Nucleus accumbens (tissue), 56 donors: Measurements from ENCODE around the gene DSCAML1.

Experiments used
- DNase-seq, 56 donors: peaks; one replicate each; lab custom pipeline; 2025; lab: John Stamatoyannopoulos, UW

The DSCAML1 gene

DNA sequence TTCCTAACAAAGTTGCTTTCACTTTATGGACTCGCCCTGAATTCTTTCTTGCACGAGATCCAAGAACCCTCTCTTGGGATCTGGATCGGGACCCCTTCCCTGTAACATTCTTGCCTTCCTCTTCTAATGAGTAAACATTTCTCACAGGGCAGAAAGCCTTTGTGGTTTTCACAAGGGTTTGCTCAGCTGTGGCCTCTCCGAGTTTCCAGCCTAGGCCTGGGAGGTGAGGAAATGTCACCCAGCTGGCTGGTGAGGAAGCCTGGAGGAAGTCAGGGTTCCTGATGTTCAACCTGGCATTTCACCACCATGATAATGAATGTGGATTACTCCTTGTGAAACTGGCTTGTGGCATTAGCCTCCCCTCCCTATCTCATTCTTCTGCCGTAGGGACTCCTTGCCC lies 224.9 kb downstream of the DSCAML1 start:
- DNase-seq = no peak

DNA sequence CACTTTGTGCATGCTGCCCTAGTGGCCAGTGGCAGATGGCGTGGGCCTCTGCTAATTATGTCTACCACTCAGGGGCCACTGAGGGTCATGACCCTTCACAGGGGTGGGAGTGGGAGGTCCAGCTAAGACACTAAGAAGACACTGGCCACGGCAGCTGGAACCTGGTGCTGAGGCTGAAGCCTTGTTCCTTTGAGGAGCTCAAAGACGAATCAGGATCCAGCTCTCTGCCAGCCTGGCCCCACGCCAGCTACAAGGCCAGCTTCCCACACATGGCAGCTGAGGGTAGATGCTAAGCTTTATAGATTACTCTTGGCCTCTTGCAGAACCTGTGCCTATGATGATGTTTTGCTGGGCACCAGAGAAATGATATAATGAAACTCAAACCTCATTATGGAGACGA lies 226.3 kb downstream of the DSCAML1 start:
- peak in 8 of 56 donors; percentile 24 to 60 (median 34) for DNase-seq

DNA sequence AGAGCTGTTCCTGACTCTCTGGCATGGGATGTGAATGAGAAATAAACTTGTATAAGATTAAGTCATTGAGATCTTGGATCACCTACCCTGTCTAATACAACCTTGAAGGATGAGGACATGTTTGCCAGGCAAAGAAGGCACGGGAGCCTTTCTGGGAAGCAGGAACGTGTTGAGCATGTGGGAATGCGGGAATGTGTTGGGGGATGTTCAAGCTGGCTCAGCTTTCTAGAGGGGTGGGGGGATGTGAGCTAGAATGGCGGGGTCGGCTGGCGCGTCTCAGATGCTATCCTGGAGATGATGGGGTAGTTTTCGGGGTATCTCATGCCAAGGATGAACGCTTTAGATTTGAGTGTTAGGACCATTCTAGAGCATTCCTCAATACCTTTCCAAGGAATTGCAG lies 227.1 kb downstream of the DSCAML1 start:
- DNase-seq = no peak

DNA sequence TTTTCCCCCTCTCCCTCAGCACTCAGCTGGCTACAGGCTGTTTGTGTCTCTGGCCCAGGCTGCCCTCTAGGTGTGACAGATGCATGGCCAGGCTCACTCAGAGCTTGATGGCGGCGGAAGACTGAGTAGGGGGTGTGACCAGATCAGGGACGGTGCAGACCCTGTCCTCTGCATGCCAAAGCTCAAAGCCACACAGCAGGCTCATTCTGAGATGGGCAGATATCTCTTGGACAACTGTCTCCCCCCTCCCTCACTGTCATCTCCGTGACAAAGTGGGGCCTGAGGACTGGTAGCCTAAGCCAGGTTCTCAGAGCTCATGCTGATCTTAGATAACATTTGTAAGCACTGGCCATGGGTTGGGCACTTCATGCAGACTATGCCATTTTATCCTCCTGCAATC lies 231.3 kb downstream of the DSCAML1 start:
- no peak for DNase-seq

DNA sequence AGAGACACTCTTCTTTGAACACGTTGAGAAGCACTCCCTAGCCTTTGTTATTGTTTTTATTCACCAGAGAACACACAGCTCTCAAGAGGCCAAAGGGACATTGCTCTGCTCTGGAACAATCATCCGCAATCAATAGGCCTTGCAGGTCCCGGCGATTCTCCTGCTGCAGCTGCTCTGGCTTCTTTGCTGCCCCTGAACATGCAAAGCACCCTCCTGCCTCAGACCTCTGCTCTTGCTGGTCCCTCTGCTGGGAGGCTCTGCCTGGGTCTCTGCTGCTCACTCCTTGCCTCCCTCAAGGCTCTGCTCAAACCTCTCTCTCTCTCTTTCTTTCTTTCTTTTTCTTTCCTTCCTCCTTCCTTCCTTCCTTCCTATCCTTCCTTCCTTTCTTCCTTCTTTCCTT lies 232.7 kb downstream of the DSCAML1 start:
- DNase-seq = no peak

DNA sequence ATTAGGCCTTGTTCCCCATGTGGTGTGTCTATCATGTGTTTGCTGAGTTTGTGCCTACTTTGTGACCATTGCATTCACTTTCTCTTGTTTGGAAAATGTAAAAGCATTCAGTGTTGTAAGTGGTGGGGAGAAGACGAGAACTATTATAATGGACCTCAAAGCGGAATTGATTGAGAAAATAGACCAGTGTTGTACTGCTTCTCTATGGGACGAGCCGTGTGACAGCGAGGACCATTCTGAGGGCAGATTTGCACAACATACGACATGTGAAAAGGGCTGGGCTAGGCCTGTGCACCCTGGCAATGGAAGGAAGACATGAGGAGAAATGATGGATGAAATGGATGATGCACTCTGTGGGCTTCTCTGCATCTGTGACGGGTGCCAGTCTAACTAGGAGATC lies 233.5 kb downstream of the DSCAML1 start:
- peak in 3 of 56 donors; percentile 26 to 44 (median 38) for DNase-seq

DNA sequence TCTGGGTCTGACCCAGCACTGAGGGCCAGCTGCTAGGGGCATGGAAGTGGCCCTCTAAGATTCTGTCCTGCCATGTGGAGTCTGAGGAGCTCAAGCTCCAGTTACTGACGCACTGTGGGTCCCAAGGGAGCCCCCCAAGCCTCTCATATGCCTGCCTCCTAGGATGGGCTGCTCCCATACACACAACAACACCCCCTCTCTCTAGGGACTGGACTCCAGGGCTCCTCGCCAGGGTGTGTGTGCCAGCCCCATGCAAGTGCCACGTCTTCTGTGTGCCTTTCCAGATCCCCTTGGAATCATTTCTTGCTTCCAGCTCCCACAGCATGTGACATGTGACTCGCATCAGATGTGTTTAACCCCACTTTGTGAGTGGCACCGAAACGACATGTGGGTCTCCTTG lies 234.9 kb downstream of the DSCAML1 start:
- no peak for DNase-seq

DNA sequence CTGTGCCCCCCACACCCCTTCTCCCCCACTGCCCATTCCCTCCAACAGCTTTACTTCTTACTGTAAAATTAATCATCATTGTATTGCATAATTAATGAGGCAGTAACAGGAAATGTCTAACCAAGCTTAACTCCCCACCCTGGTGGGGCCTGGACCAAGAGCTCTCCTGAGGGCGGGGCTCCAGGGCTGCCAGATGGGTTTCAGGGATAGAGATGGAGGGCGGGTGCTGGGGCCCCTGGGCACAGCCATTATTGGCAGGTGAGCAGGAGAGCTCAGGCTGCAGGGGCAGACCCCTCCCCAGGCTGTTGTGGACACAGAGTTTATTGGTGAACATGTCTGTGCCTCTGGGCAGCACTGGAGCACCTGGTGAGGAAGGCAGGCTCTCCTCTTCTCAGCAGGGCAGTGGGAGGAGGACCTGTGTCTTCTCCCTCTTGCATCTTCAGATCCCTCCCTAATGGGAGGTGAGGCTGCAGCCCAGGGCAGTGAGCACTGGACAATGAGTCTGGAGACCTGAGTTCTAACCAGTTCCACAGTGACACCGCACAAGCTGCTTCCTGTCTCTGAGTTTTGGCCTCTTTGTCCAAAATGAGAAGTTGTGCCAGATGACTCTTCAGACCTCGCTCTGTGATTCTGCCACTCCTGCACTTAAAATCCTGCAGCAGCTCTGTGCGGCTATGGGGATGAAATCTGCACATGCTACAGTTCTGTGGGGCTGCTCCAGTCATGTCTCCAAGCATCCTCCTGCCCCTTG lies 236.1 kb downstream of the DSCAML1 start:
- no peak for DNase-seq

DNA sequence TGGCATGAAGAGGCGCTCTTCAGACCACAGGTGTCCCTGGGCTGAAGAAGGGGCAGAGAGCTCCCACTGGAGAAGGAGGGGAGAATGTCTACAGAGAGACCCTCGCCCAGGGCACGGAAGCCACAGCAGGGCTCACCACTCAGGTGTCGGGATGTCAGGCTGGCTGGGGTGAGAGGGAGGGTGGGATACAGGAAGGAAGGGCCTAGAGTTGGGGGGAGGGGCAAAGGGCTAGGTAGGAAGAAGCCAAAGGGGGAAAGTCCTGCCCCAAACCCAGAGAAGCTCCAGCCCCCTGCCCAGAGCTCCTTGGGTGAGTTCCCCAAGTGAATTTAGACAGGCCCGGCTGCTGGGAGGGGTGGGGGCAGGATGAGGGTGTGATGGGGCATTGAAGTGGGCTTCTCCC lies 237.3 kb downstream of the DSCAML1 start:
- no peak for DNase-seq

DNA sequence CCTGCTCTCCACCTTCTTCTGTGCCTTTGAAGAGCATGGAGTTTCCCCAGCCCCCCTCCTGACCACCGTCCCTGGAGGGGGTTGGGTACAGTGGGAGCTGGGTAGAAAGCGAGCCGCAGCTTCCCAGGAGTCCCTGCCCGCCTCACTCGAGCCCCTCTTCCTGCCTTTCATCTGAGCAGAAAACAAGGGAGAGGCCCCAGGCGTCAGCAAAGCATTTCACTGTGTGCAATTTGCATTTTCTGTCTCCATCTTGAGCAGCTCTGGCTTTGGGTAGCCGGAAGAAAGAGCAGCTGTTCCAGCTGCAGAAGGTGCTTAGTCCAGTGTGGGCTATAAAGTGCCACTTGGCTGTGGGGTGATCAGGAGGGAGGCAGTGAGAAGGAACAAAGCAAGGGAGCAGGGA lies 239.7 kb downstream of the DSCAML1 start:
- DNase-seq = no peak

DNA sequence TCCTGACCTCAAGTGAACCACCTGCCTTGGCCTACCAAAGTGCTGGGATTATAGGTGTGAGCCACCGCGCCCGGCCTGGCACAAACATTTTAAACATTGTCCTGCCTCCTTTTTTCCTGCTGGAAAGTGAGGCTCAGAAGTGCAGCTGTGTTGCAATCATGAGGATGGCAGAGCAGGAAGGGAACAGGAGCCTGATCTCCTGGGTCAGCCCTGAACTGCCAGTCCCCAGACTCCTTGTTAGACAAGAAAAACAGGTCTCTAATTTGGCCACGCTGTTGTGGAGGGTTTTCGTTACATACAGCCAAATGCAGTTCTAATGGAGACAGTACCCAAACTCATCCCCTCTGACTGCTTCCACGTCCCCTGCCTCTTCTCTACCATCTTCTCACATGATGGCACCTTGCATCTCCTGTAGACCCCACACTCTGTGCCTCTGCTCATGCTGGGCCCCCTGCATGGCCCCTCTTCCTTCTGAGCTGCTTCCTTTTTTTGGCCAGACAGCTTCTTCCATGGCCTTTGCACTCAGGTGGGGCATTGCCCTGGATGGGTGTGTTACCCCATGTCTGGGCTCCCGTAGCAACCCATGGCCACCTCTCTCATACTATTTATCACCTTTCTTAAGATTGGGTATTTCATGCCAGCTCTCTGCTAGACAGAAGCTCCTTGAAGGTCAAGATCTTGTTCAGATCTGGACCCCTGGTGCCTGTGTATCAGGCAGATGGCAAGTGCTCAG lies 242.2 kb downstream of the DSCAML1 start:
- no peak for DNase-seq

DNA sequence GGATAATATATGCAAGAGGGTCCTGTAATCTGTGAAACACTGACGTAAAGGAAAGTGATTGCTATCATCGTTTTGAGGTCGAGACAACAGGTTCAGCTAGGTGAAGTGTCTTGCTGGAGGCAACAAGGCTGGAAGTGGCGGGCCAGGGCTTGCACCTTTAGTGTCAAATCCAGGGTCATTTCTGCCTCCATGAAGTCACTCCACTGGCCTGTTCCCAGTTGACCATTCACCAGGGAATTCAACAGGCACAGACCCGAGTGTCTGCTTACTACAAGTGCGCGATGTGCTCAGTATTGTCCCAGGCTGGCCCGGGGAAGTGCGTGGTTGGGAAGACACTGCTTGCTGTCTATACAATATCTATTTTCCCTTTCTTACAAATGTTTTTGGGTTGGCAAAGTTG lies 244.4 kb downstream of the DSCAML1 start:
- DNase-seq = no peak

DNA sequence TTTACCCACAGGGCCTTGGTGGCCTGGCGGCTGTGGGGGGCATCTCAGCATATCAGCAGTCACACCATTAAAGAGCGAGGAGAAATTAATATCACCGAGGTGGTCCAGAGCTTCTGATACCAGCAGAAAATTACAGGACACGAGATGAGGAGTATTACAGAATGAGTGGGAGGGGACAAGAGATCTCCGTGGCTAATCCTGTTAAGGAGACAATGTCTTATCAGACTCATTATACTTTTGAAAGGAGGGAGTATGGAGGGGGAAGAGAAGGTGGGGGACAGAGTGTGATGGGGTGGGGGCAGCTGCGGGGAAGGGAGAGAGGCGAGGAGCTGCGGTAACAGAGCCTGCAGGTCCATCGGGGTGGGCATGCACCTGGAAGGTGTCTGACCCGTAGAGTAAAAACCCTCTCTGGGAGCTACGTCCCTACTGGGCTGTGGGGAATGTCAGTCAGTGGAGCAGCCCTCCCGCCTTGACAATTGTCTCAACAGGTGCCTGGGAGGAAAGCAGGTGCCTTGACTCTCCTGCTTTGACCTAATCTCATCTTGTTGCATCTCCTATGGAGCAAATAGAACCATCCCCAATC lies 245.2 kb downstream of the DSCAML1 start:
- no peak for DNase-seq

DNA sequence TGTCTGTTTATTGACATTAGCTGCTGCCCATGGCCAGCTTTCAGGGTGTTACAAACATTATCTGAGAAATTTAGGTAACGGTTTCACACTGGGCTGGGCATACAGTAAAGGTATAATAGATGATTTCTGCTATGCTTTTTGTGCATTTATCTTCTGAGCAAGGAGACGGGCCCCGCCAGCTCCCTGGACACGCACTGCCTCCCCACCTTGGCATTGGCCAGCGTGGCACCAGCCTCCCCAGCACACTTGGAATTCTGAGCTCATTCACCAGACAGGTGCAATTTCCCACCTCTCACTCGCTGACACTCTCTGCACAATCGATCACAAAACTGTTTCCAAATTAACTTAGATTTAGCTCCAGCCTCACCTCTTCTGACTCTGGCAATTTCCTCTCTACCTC lies 246.6 kb downstream of the DSCAML1 start:
- DNase-seq = no peak

DNA sequence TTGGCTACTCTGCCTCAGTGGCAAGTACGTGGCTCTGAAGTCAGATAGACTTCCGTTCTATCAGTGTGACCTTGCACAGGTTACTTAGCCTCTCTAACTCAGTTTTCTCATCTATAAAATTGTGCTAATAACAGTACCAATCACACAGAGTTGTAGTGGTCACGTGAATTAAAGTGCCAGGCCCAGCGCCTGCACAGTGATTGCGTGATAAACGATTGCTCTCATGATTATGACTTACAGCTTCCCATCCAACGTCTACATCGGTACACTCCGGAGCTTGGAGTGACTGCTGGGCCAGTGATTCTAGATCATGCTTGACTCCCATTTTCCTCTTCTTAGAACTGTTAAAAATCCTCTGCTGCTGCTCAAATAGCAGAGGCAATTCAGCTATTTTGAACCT lies 247.6 kb downstream of the DSCAML1 start:
- peak in 1 of 56 donors; percentile 28 for DNase-seq

DNA sequence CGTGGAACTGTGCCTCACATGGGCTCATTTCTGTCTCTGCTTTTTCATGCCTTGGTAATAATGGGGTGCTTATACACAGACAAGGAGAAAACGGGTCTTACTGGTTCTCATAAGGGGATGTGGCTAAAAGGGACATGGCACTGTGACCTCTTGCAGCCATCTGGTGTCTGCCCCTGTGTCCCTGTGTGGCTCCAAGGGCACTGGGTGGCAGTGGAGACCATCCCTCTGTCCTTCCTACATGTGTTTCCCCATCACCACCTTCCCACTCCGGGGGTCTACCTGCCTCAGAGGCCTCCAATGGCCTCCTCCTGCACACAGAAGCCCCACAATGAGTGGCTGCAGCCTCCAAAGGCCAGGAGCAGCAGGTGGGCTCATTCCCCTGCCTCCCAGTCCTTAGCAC lies 248.1 kb downstream of the DSCAML1 start:
- no peak for DNase-seq

DNA sequence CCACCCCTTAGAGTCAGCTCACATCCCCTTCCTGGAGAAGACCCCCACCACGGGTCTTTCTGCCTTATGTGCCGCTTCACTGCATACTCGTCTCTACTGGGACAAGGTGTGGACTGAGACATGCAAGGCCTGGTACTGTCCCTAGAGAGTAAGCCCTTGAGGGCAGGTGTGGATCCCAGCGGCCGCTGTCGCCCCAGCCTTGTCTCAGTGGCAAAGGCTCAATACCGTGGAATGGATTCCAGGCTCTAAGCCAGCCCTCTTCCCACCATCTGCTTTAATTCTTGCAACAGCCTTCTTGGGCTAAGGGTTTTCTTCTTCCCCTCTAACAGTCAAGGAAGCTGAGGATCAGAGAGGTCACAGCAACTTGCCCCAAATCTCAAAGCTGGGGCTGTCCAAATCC lies 249.1 kb downstream of the DSCAML1 start:
- DNase-seq = no peak

DNA sequence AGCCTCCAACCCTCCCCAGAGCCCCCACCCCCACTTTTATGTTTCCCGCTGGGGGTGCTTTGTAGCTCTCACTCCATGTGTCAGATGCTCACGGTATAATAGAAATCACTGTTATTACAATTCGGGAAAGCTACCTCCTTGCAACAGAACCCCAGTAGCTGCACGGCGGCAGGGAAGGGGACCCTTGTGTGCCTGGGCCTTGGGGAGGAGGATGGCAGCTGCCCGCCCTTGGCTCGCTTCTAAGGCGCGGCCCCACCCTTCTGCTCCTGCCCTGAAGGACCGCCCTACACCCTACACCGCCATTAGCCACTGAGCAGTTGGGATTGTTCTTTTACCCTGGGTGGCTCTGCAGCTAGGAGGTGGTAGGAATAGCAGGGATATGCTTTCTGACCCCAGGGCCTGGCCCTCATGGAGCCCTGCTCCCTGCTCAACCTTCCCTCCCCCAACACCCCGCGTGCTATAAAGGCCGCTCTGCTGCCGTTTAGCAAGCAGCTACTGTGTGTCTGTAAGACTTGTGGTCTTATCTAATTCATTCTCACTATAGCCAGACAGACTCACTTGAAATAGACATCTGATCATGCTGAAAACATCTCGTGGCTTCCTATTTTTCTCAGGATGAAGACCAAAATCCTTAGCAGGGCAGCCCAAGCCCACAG lies 249.7 kb downstream of the DSCAML1 start:
- DNase-seq = peak in 4 of 56 donors; percentile 17 to 32 (median 21)

DNA sequence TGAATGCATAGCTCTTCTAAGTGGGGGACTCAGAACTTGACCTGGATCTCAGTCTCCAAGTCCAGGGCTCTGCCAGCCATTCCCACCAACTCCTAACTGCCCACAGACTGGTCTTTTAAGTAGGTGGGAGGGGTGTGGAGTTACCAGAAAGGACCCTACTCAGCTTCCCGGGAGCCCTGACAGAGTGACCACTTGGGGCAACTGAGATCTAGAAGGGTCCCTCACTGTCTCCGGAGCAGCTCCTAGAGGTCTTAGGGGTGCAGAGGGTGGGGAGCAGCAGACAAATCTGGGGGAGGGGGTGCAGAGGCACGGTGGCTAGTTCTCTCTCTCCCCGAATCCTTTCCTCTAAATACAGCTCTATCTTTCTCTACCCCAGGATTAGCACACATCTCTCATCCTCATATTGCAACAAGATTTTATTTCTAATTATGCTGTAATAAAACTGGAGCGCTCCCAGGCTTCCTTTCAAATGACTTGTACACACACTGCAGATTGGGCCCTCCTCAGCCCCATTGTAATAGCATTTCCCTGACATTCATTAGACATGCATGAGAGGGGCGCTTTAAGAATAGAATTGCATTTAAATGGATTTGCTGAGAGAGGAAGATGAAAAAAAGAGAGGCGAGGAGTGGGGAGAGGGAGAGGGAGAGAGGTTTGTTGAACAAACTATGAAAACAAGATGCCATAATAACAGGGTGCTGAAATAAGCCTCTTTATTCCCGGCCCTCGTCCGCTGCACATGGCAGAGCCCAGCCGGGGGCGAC lies 250.4 kb downstream of the DSCAML1 start:
- peak in 3 of 56 donors; percentile 15 to 29 (median 23) for DNase-seq

DNA sequence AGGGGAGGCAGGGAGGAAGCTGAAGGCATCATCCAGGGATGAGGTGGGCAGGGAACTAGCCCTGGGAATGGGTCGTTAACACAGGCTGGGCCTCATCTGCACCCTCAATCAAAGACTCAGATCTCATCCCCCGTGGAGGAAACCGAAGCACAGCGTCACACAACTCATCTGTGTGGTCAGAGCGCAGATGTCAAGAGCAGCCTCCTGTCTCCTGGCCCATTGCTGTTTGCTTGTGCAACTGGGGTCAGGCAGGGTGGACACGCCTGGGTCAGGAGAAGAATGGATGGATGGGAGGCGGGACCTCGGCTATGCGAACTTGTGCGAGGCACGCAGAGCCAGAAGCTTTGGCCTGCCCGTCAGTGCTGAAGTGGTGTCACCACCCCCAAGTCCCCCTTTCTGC lies 251.3 kb downstream of the DSCAML1 start:
- DNase-seq = no peak
